Measurements from ENCODE around the gene NEUROG3.

NEUROG3 gene

DNA sequence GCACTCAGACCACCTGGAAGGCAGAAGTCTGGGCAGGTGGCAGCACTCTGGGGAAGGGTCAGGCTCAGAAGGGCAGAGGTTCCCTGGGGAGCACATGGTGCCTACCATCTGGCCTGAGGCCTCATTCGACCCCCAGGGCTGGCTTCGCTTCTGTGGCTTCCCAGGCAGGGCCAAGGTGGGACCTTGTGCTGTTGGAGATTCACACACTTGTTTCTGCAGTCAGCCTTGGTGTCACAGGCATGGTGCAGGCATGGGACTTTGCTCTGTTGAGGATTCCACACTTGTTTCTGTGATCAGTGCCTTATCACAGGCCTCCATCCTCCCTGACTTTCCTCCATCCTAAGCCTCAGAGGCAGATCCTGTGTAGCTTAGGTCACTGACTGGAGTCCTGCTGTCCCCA lies 45.5 kb upstream of the NEUROG3 start:
- Histone ChIP-seq H3F3A (ENCODE audit: insufficient read depth, low read length) (no peaks in the 10 kb centered on the region), H3K36me3 (ENCODE audit: insufficient read depth, low read length) (no peaks in the 10 kb centered on the region), H3K9me3 (ENCODE audit: low read length) (no peaks in the 10 kb centered on the region), H3K4me1 (ENCODE audit: insufficient read depth, low read length, severe bottlenecking) (no peaks in the 10 kb centered on the region), H3K4me3 (ENCODE audit: low read depth, low read length, poor library complexity, severe bottlenecking) (no peak overlapping the region), H4K20me1 (ENCODE audit: insufficient read depth, low read length) (no peaks in the 10 kb centered on the region), H3K27ac (ENCODE audit: low read depth, low read length, poor library complexity, severe bottlenecking) (no peak overlapping the region), H3K27me3 (ENCODE audit: insufficient read depth, low read length) (no peaks in the 10 kb centered on the region; the same call in 1 of the 2 replicates), H3K9me2 (ENCODE audit: low read depth, low read length) (no peaks in the 10 kb centered on the region), H3K4me2 (ENCODE audit: low read length) (no peak overlapping the region), H3K79me2 (ENCODE audit: insufficient read depth, low read length) (no peaks in the 10 kb centered on the region), H3K9ac (ENCODE audit: low read length) (no peak overlapping the region), H2AFZ (ENCODE audit: low read length) (no peak overlapping the region)
- TF ChIP-seq EZH2 (IDR thresholded peaks at IDR 0.05; ENCODE audit: borderline replicate concordance, low read length) = no peak
- TF ChIP-seq, protein P1, sequence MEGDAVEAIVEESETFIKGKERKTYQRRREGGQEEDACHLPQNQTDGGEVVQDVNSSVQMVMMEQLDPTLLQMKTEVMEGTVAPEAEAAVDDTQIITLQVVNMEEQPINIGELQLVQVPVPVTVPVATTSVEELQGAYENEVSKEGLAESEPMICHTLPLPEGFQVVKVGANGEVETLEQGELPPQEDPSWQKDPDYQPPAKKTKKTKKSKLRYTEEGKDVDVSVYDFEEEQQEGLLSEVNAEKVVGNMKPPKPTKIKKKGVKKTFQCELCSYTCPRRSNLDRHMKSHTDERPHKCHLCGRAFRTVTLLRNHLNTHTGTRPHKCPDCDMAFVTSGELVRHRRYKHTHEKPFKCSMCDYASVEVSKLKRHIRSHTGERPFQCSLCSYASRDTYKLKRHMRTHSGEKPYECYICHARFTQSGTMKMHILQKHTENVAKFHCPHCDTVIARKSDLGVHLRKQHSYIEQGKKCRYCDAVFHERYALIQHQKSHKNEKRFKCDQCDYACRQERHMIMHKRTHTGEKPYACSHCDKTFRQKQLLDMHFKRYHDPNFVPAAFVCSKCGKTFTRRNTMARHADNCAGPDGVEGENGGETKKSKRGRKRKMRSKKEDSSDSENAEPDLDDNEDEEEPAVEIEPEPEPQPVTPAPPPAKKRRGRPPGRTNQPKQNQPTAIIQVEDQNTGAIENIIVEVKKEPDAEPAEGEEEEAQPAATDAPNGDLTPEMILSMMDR (IDR thresholded peaks at IDR 0.05; ENCODE audit: low read length) = no peak

DNA sequence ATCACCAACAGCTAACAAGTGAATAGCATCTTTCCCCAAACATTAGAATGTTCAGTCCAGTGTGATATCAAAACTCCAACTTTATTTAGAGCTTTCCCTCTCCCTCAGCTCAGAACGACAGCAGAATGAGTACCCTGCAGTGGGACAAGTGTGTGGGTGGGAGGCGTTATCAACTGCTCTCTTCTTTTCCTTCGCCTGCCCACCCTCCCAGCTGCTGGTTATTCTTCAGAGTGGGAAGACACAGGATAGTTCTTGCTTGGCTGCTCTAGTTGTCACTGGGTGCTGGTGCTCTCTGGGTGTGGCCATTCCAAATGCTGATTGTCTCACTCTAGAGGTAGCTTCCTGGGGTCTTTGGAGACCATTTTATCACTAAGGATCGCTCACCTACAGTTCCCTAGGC lies 43.1 kb upstream of the NEUROG3 start:
- Histone ChIP-seq H3K36me3 (ENCODE audit: insufficient read depth, low read length) (no peaks in the 10 kb centered on the region), H3K4me3 (ENCODE audit: low read depth, low read length, poor library complexity, severe bottlenecking) (no peak overlapping the region), H3K9me2 (ENCODE audit: low read depth, low read length) (no peaks in the 10 kb centered on the region), H3F3A (ENCODE audit: insufficient read depth, low read length) (no peaks in the 10 kb centered on the region), H3K27me3 (ENCODE audit: insufficient read depth, low read length) (no peaks in the 10 kb centered on the region), H2AFZ (ENCODE audit: low read length) (no peak overlapping the region), H3K27ac (ENCODE audit: low read depth, low read length, poor library complexity, severe bottlenecking) (no peak overlapping the region), H3K4me2 (ENCODE audit: low read length) (no peak overlapping the region), H3K4me1 (ENCODE audit: insufficient read depth, low read length, severe bottlenecking) (no peaks in the 10 kb centered on the region), H3K79me2 (ENCODE audit: insufficient read depth, low read length) (no peaks in the 10 kb centered on the region), H3K9ac (ENCODE audit: low read length) (no peak overlapping the region), H3K9me3 (ENCODE audit: low read length) (no peaks in the 10 kb centered on the region), H4K20me1 (ENCODE audit: insufficient read depth, low read length) (no peaks in the 10 kb centered on the region)
- TF ChIP-seq EZH2 (IDR thresholded peaks at IDR 0.05; ENCODE audit: borderline replicate concordance, low read length) = no peak
- TF ChIP-seq, protein P1 (IDR thresholded peaks at IDR 0.05; ENCODE audit: low read length) = no peak

DNA sequence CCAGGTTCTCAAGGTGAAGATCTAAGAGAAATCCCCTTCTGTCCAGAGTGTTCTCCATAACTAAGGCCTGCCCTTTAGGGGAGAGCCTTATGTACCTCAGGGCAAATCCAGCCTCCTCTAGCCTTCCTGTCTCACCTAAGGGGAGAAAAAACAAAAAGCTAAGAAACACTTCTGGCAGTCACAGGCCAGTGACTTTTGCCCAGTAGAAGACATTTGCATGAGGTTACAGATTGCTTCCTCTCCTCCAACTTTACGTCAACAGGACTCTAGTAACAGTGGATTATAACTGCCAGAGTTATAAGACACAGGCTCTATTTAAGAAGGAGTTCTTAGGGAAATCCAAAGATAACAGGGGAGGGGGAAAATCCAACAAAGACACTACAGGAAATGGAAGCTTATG lies 40.9 kb upstream of the NEUROG3 start:
- no peaks in the 10 kb centered on the region for H3K36me3 ChIP-seq (ENCODE audit: insufficient read depth, low read length)
- H3K27me3 ChIP-seq (ENCODE audit: insufficient read depth, low read length) = no peaks in the 10 kb centered on the region
- H3K4me1 ChIP-seq (ENCODE audit: insufficient read depth, low read length, severe bottlenecking) = no peaks in the 10 kb centered on the region
- H3K9me3 ChIP-seq (ENCODE audit: low read length) = no peaks in the 10 kb centered on the region
- no peak overlapping the region for H3K27ac ChIP-seq (ENCODE audit: low read depth, low read length, poor library complexity, severe bottlenecking)
- H2AFZ ChIP-seq (ENCODE audit: low read length) = no peak overlapping the region
- no peaks in the 10 kb centered on the region for H3K9me2 ChIP-seq (ENCODE audit: low read depth, low read length)
- H3K79me2 ChIP-seq (ENCODE audit: insufficient read depth, low read length) = no peaks in the 10 kb centered on the region
- H3K4me2 ChIP-seq (ENCODE audit: low read length) = no peak overlapping the region
- H3K4me3 ChIP-seq (ENCODE audit: low read depth, low read length, poor library complexity, severe bottlenecking) = no peak overlapping the region
- no peak overlapping the region for H3K9ac ChIP-seq (ENCODE audit: low read length)
- no peaks in the 10 kb centered on the region for H4K20me1 ChIP-seq (ENCODE audit: insufficient read depth, low read length)
- no peaks in the 10 kb centered on the region for H3F3A ChIP-seq (ENCODE audit: insufficient read depth, low read length)
- TF ChIP-seq, protein P1 (IDR thresholded peaks at IDR 0.05; ENCODE audit: low read length) = no peak
- TF ChIP-seq EZH2 (IDR thresholded peaks at IDR 0.05; ENCODE audit: borderline replicate concordance, low read length) = no peak

Data from OCI-LY1 (cell line).